ENCODE measurements around the gene PCDHA13.

Gene PCDHA13

GRCh38 chr5:140877262-140877581 is 4.7 kb upstream of the PCDHA13 start:
- Histone ChIP-seq H3K27ac (no peak overlapping the region), H3K4me3 (ENCODE audit: low read depth, low read length) (no peak overlapping the region), H3K4me1 (no peaks in the 10 kb centered on the region), H3K9me3 (ENCODE audit: control insufficient read depth, low read length) (no peaks in the 10 kb centered on the region), H3K79me2 (no peaks in the 10 kb centered on the region), H3K27me3 (ENCODE audit: control insufficient read depth, insufficient read depth, low read length) (no peaks in the 10 kb centered on the region), H3K4me2 (ENCODE audit: low read length) (no peak overlapping the region), H3K9ac (no peak overlapping the region), H3K36me3 (ENCODE audit: control insufficient read depth, insufficient read depth, low read length) (no peaks in the 10 kb centered on the region), H2AFZ (no peak overlapping the region)
- TF ChIP-seq, protein P1, sequence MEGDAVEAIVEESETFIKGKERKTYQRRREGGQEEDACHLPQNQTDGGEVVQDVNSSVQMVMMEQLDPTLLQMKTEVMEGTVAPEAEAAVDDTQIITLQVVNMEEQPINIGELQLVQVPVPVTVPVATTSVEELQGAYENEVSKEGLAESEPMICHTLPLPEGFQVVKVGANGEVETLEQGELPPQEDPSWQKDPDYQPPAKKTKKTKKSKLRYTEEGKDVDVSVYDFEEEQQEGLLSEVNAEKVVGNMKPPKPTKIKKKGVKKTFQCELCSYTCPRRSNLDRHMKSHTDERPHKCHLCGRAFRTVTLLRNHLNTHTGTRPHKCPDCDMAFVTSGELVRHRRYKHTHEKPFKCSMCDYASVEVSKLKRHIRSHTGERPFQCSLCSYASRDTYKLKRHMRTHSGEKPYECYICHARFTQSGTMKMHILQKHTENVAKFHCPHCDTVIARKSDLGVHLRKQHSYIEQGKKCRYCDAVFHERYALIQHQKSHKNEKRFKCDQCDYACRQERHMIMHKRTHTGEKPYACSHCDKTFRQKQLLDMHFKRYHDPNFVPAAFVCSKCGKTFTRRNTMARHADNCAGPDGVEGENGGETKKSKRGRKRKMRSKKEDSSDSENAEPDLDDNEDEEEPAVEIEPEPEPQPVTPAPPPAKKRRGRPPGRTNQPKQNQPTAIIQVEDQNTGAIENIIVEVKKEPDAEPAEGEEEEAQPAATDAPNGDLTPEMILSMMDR (IDR thresholded peaks at IDR 0.05) = no peak

GRCh38 chr5:140882591-140882899 is 621 bp downstream of the PCDHA13 start:
- Histone ChIP-seq H2AFZ (no peak overlapping the region), H3K4me1 (no peaks in the 10 kb centered on the region), H3K79me2 (peaks cover 2% of the 10 kb centered on the region), H3K36me3 (ENCODE audit: control insufficient read depth, insufficient read depth, low read length) (no peaks in the 10 kb centered on the region), H3K27me3 (ENCODE audit: control insufficient read depth, insufficient read depth, low read length) (no peaks in the 10 kb centered on the region), H3K27ac (no peak overlapping the region), H3K4me3 (ENCODE audit: low read depth, low read length) (peak overlapping the region; percentile 23), H3K9ac (no peak overlapping the region), H3K9me3 (ENCODE audit: control insufficient read depth, low read length) (no peaks in the 10 kb centered on the region), H3K4me2 (ENCODE audit: low read length) (peak overlapping the region; percentile 40)
- TF ChIP-seq, protein P1 (IDR thresholded peaks at IDR 0.05) = no peak

DNA sequence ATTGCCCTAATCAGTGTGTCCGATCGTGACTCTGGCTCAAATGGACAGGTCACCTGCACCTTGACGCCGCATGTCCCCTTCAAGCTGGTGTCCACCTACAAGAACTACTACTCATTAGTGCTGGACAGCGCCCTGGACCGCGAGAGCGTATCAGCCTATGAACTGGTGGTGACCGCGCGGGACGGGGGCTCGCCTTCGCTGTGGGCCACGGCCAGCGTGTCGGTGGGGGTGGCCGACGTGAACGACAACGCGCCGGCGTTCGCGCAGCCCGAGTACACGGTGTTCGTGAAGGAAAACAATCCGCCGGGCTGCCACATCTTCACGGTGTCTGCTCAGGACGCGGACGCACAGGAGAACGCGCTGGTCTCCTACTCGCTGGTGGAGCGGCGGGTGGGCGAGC is 1.4 kb downstream of the PCDHA13 start:
- H3K27me3 ChIP-seq (ENCODE audit: control insufficient read depth, insufficient read depth, low read length) = no peaks in the 10 kb centered on the region
- H3K36me3 ChIP-seq (ENCODE audit: control insufficient read depth, insufficient read depth, low read length) = no peaks in the 10 kb centered on the region
- H3K79me2 ChIP-seq = peaks cover 2% of the 10 kb centered on the region
- H3K9me3 ChIP-seq (ENCODE audit: control insufficient read depth, low read length) = no peaks in the 10 kb centered on the region
- no peaks in the 10 kb centered on the region for H3K4me1 ChIP-seq
- no peak overlapping the region for H3K4me2 ChIP-seq (ENCODE audit: low read length)
- H3K27ac ChIP-seq = no peak overlapping the region
- H2AFZ ChIP-seq = no peak overlapping the region
- no peak overlapping the region for H3K9ac ChIP-seq
- TF ChIP-seq, protein P1 (IDR thresholded peaks at IDR 0.05) = no peak
- no peak overlapping the region for H3K4me3 ChIP-seq (ENCODE audit: low read depth, low read length)

DNA sequence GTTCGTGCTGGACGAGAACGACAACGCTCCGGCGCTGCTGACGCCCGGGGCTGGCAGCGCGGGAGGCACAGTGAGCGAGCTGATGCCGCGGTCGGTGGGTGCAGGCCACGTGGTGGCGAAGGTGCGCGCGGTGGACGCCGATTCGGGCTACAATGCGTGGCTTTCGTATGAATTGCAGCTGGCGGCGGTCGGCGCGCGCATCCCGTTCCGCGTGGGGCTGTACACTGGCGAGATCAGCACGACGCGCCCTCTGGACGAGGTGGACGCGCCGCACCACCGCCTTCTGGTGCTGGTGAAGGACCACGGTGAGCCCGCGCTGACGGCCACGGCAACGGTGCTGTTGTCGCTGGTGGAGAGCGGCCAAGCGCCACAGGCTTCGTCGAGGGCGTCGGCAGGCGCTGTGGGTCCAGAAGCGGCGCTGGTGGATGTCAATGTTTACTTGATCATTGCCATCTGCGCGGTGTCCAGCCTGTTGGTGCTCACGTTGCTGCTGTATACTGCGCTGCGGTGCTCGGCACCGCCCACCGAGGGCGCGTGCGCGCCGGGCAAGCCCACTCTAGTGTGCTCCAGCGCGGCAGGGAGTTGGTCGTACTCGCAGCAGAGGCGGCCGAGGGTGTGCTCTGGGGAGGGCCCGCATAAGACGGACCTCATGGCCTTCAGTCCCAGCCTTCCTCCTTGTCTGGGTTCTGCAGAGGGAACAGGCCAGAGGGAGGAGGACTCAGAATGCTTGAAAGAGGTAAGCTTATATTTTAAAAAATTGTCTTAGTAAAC is 2.2 kb downstream of the PCDHA13 start:
- Histone ChIP-seq H3K4me3 (ENCODE audit: low read depth, low read length) (no peak overlapping the region), H3K27me3 (ENCODE audit: control insufficient read depth, insufficient read depth, low read length) (no peaks in the 10 kb centered on the region), H2AFZ (no peak overlapping the region), H3K4me2 (ENCODE audit: low read length) (no peak overlapping the region), H3K27ac (no peak overlapping the region), H3K36me3 (ENCODE audit: control insufficient read depth, insufficient read depth, low read length) (no peaks in the 10 kb centered on the region), H3K4me1 (no peaks in the 10 kb centered on the region), H3K79me2 (peaks cover 2% of the 10 kb centered on the region), H3K9ac (no peak overlapping the region), H3K9me3 (ENCODE audit: control insufficient read depth, low read length) (no peaks in the 10 kb centered on the region)
- TF ChIP-seq, protein P1 (IDR thresholded peaks at IDR 0.05) = no peak

- TF ChIP-seq, protein P1 (IDR thresholded peaks at IDR 0.05) = no peak
Measured at GRCh38 chr5:140916325-140916724, 34.4 kb downstream of the PCDHA13 start.

More at GRCh38 chr5:140916325-140916724, 34.4 kb downstream of the PCDHA13 start:
- Histone ChIP-seq H3K4me2 (ENCODE audit: low read length) (no peak overlapping the region), H3K36me3 (ENCODE audit: control insufficient read depth, insufficient read depth, low read length) (no peaks in the 10 kb centered on the region), H2AFZ (no peak overlapping the region), H3K9me3 (ENCODE audit: control insufficient read depth, low read length) (no peaks in the 10 kb centered on the region), H3K79me2 (peaks cover 31% of the 10 kb centered on the region), H3K9ac (no peak overlapping the region), H3K27me3 (ENCODE audit: control insufficient read depth, insufficient read depth, low read length) (no peaks in the 10 kb centered on the region), H3K4me1 (no peaks in the 10 kb centered on the region), H3K4me3 (ENCODE audit: low read depth, low read length) (no peak overlapping the region), H3K27ac (no peak overlapping the region)

Measured in parathyroid adenoma (tissue), 2 donors.